Epithelial cell of prostate (primary cell): ENCODE measurements around the gene ANKS1B.

ENCODE experiments used
- DNase-seq: peaks from one replicate; pipeline ENCODE4 v3.0.0-alpha.2; 2011; ENCODE audit warnings: low read depth, low spot score
- H3K27ac ChIP-seq: fragments of 450-650 bp; 2 replicates; pipeline ENCODE4 v1.5.1; 2017; ENCODE audit warnings: mild to moderate bottlenecking

Gene ANKS1B

GRCh38 chr12:99154216-99154982, 830.3 kb downstream of the ANKS1B start:
- no peak for DNase-seq
- H3K27ac ChIP-seq = no peak overlapping the region

DNA sequence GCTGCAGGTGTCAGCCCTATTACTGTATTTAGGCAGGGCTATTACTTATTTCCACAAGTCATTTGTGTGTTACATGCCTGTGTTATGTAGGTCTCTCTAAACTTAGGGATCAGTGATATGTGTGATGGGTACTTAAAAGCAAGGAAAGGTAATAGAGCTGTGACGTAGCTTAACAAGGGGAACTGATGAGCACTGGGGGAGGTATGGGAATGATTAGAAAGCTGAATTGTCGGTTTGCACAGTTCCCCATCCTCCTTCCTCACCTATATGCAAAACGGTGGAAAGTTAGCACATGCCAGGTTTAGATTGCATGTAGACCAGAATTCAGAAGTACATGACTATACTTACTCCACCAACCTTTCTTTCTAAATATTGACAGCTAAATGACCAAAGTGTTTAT, 831.4 kb downstream of the ANKS1B start:
- H3K27ac ChIP-seq = no peak overlapping the region
- DNase-seq = no peak

DNA sequence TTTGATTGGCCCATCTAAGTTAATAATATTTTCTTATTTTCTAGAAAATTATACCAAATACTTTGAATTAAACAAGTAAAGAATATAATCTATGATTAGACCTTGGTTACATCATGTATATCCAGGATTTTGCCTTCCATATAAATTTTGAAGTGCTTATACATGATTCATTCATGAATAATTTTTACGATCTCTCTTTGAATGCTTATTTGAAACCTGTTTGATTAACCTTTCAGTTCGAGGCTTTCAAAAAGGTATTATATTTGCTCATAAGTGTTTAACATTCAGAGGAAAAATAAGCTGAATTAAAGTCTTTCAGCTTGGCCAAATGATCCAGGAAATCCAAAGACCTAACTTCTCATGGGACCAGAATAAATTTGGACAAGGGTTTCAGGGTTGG, 832.4 kb downstream of the ANKS1B start:
- no peak for DNase-seq
- no peak overlapping the region for H3K27ac ChIP-seq

DNA sequence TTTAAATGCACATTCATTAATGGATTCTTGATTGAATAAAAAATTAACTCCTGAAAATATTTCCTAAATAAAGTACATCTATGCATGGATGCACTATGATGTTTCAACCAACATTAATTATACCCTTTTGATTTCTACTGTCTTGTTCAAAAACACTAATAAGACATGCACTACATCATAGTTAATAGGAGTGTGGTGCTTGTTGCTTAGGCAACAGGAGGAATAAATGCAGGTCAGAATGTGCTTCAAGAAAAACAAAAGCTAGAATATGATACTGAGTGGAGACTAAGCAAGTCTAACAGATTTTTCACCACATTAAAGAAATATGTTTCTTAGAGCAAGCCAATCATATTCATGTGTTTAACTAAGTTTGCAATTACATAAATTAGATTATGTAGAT, 833.0 kb downstream of the ANKS1B start:
- no peak for DNase-seq
- H3K27ac ChIP-seq = no peak overlapping the region

DNA sequence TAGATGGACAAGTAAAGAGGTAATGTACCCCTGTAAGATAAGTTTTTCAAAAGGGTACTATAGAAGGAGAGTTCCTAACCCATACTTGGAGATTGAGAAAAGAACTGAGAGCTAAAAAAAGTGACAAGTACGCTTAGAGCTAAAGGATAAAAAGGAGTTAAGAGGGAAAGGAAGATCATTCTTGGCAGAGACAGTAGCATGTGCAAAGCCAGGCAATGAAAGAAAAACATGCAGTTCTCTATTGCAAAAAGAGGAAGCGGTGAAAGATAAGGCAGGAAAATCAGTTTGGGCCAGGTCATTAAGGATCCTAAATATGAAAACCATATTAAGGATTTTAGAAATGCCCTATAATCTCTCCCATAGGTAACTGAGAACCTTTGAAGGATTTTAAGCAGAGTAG, 837.6 kb downstream of the ANKS1B start:
- DNase-seq = no peak
- no peak overlapping the region for H3K27ac ChIP-seq

GRCh38 chr12:99146730-99147129, 838.0 kb downstream of the ANKS1B start:
- no peak for DNase-seq
- H3K27ac ChIP-seq = no peak overlapping the region

GRCh38 chr12:99146185-99146584, 838.6 kb downstream of the ANKS1B start:
- DNase-seq = no peak
- no peak overlapping the region for H3K27ac ChIP-seq

DNA sequence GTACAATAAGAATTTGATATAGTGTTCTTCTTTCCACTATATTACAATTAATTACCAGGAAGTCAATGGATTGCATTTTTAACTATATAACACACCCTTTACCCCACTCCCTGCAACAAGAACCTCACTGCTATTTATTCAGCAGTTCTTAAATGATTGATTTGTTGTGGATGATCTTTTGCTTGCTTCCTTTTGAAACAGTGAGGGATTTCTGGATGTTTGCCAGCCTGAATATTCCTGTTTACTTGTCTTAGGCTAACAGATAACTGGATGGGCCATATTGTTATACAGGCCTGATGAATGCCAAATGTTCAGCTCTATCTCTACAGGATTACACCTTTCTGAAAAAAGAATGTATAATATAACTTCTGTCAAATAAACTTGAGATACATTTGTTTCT, 842.1 kb downstream of the ANKS1B start:
- no peak for DNase-seq
- no peak overlapping the region for H3K27ac ChIP-seq

GRCh38 chr12:99140017-99140720, 844.6 kb downstream of the ANKS1B start:
- DNase-seq = no peak
- no peak overlapping the region for H3K27ac ChIP-seq

DNA sequence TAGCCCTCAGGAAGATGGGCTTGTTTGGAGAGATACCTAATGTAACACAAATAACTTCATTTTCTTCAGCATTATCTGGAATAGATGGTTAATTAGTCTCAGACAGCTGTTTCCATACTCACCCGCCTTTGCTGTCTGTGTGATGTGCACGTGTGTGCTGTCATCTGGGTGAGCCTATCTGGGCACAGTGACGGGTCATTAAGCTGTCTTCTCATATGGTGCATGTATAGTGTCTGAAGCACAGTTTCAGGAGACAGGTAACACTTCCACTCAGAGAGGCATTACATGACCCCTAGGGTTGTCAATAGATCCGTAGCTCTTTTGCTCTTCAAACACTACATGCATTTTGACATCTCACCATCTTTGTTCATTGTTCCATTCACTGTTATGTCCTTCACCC, 846.3 kb downstream of the ANKS1B start:
- DNase-seq = no peak

DNA sequence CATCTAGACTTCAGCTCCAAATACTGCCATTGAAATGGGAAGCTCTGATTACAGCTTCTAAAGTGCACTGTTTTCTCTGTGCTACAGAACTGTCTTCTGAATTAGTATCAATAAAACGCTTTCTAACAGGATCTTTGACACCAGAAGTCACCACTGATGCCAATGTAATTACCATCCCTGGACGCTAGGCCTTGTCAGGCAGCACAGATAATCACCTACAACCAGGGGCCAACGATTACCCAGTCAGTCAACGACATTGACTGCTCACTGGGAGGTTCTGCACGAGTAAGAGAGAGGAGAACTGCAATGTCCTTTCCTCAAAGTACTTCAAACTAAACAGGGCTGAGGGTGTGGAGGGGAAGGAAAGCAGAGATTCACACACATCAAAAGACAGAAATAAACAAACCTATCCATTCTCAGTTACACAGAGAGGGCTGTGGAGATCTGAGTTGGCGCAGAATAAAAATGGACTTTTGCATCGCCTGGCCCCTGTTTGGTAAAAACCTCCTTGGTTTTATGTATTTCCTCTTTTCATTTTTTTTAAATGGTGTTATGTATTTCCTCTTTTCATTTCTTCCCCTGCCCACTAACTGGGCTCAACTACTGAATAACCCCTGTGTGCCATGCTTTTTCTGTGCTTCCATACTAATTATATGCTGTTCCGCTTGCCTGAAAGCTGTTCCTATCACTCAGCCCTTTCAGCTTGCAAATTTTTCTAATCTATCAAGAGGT, 847.4 kb downstream of the ANKS1B start:
- DNase-seq = no peak
- H3K27ac ChIP-seq = no peak overlapping the region

More for the DNA sequence above, 846.3 kb downstream of the ANKS1B start:
- H3K27ac ChIP-seq = no peak overlapping the region

DNA sequence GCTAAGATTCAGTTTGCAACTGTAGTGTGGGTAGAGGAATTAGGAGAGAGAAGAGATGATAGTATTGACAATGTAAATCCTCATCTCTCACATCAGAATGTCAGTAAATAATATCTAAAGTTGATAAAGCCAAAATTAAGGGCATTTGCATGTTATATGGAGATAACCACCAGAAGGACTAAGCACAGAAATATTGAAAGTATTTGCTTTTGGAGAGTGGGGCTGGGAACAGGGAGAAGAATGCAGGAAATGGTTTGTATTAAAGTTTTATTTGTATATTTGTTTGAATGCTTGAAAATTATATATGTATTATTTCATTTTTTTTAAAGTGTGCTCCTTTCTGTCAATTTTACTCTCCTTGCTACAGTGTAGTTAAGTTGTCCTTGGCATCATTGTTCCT, 848.2 kb downstream of the ANKS1B start:
- DNase-seq = no peak
- no peak overlapping the region for H3K27ac ChIP-seq

- H3K27ac ChIP-seq = no peak overlapping the region
- DNase-seq = no peak
Measured at GRCh38 chr12:99135376-99135775, 849.4 kb downstream of the ANKS1B start.

- no peak overlapping the region for H3K27ac ChIP-seq
Measured at GRCh38 chr12:99133401-99133800, 851.3 kb downstream of the ANKS1B start.

DNA sequence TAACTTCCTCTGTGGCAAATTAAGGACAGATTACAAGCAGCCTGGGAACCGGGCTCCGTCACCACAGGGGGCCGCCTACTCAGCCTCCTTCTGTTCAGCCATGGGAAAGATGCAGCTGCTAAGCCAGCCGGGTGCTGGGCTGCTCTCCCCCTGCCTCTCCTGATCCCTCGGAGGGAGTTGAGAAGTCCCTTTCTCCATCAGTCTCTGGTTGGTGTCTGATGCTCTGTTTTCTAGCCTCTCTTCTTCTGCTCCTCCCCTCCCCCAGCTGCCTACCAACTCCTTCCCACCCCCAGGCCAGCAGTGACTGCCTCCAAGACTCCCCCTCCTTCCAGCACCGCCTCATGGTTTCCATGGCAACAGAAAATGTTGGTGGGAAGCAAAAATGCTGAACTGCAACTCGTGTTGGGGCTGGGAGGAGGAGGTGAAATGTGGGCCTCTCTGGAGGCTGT, 853.0 kb downstream of the ANKS1B start:
- no peak overlapping the region for H3K27ac ChIP-seq
- no peak for DNase-seq

More at GRCh38 chr12:99133401-99133800, 851.3 kb downstream of the ANKS1B start:
- DNase-seq = no peak

- no peak for DNase-seq
Measured at GRCh38 chr12:99130808-99131553, 853.8 kb downstream of the ANKS1B start.

DNA sequence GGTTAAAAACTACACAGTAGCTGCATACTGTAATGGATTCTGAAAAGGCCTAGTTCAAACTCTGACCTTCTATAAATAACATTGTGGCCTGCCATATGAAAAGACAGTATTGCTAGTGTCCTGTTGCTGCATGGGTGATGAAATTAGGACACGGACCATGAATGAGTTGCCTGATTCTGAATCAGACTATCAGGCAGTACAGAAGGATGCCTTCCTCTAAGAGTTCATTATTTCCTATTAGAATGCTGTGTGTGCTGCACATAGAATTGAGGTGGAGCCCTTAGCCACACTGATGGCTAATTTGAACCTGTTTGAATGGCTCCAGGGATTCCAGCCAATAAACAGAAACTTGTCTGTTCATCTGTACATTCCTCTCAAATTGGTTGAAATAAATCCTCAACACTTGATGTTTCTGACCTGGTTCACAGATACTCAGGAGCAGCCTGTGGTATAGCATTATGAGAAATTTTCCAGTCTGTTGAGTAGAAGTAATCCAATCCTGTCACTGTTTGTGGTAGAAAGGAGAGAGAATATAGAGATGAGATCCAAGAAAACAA, 856.4 kb downstream of the ANKS1B start:
- H3K27ac ChIP-seq = no peak overlapping the region
- no peak for DNase-seq

More at GRCh38 chr12:99130808-99131553, 853.8 kb downstream of the ANKS1B start:
- no peak overlapping the region for H3K27ac ChIP-seq

DNA sequence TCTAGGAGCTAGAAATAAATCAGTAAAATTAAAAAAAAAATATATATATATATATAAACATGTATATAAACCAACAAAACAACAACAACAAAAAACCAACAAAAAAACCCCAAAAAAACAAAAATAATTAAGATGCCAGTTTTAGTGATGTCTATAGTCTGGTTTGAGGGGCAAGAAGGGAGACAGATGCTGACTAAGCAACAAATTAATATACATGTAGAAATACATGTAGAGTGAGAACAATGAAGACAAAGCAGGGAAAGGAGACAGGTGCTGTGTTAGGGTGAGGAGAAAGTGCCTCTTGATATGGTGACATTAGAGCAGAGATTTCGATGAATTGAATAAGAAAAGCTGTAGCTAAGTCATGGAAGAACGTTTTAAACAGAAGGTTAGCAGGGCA, 861.8 kb downstream of the ANKS1B start:
- no peak for DNase-seq
- no peak overlapping the region for H3K27ac ChIP-seq

- no peak for DNase-seq
- H3K27ac ChIP-seq = no peak overlapping the region
Measured at GRCh38 chr12:99122496-99122895, 862.2 kb downstream of the ANKS1B start.

- DNase-seq = no peak
- no peak overlapping the region for H3K27ac ChIP-seq
Measured at GRCh38 chr12:99121546-99121945, 863.2 kb downstream of the ANKS1B start.
